Measurements from ENCODE around the gene RALGDS. TPM values are rescaled to one million over a fixed set of nuclear protein-coding genes. Genes with fewer than 3 reads are reported as not detected.

The RALGDS gene
- total and polyA plus RNA-seq, 9 of the 15 experiments (the other 6 are each of a cell fraction or from before 2014, with no cell fraction given) = 0.75 to 43.3 (median 27.1) TPM

DNA sequence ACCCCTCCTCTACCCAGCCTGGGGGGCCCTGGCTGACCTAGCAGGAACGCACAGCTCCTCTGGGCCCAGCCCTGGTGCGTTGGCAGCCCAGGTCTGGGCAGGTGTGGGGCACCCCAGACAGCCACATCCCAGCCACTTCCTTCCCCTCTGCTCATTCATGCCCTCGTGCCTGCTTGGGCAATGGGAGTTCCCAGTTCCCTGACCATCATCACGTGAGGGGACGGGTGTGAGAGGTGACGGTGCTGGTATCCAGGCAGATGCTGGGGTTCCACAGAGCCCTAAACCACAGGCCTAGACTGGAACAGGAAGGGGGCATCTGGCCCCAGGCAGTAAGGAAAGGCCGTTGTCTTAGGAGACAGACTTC lies 8.4 kb downstream of the RALGDS start:
- no TSS peak for BruUV-seq (replicated peaks)
- no peak overlapping the region for H2AFZ ChIP-seq (ENCODE audit: low read depth, low read length)
- H3K9me1 ChIP-seq (ENCODE audit: control insufficient read depth, insufficient read depth, low read length) = no peaks in the 10 kb centered on the region
- no peak overlapping the region for H3K27ac ChIP-seq (ENCODE audit: extremely low read depth, low read depth, low read length)
- H3K9me3 ChIP-seq (replicated peaks; ENCODE audit: control insufficient read depth, insufficient read depth, low read depth, low read length) = no peaks in the 10 kb centered on the region
- in situ Hi-C loops (cut with MboI) = no loop called here
- intact Hi-C loops (cut with micrococcal nuclease) = no loop called here
- peaks cover 5% of the 10 kb centered on the region; the same call in 1 of the 2 replicates for H4K20me1 ChIP-seq (replicated peaks; ENCODE audit: control insufficient read depth, insufficient read depth, low read length)
- H3K27me3 ChIP-seq (ENCODE audit: control insufficient read depth in 2 of 2, insufficient read depth in 2 of 2, low read length in 2 of 2) = no peaks in the 10 kb centered on the region
- ATAC-seq = no peak
- DNase-seq (ENCODE audit: extremely low read depth in 1 of 4, low spot score in 3 of 4) = no peak
- H3K4me2 ChIP-seq (ENCODE audit: insufficient read depth, low read length) = no peak overlapping the region
- FAIRE-seq = no peak
- no peak overlapping the region for H3K4me3 ChIP-seq
- H3K79me2 ChIP-seq (ENCODE audit: control insufficient read depth, insufficient read depth, low read length) = peaks cover 57% of the 10 kb centered on the region
- H3K9ac ChIP-seq (ENCODE audit: insufficient read depth in 1 of 2, low read depth in 2 of 2, low read length in 2 of 2) = peak overlapping the region in 1 of 2 experiments; percentile 85; a peak in 2 of 4 replicates
- peaks cover 15 to 58% of the 10 kb centered on the region in 2 experiments; a peak in 4 of 5 replicates for H3K4me1 ChIP-seq (replicated peaks in 1 of 2; ENCODE audit: control insufficient read depth in 2 of 2, insufficient read depth in 2 of 2, low read length in 2 of 2)
- ChIA-PET POLR2A (no interaction called here), CTCF (ENCODE audit: low intra/inter-chr PET ratio) (no interaction called here)
- TF ChIP-seq POLR2G (IDR thresholded peaks at IDR 0.05; ENCODE audit: low read depth, low read length) (no peak), HDGF (IDR thresholded peaks at IDR 0.05) (no peak), ATF1 (CRISPR knock-in tag; IDR thresholded peaks at IDR 0.05) (no peak), ATF1 (tag; IDR thresholded peaks at IDR 0.05) (no peak), NCOA2 (IDR thresholded peaks at IDR 0.05; ENCODE audit: partially characterized antibody in 2 of 2) (no peak)
- TF ChIP-seq, protein P1, sequence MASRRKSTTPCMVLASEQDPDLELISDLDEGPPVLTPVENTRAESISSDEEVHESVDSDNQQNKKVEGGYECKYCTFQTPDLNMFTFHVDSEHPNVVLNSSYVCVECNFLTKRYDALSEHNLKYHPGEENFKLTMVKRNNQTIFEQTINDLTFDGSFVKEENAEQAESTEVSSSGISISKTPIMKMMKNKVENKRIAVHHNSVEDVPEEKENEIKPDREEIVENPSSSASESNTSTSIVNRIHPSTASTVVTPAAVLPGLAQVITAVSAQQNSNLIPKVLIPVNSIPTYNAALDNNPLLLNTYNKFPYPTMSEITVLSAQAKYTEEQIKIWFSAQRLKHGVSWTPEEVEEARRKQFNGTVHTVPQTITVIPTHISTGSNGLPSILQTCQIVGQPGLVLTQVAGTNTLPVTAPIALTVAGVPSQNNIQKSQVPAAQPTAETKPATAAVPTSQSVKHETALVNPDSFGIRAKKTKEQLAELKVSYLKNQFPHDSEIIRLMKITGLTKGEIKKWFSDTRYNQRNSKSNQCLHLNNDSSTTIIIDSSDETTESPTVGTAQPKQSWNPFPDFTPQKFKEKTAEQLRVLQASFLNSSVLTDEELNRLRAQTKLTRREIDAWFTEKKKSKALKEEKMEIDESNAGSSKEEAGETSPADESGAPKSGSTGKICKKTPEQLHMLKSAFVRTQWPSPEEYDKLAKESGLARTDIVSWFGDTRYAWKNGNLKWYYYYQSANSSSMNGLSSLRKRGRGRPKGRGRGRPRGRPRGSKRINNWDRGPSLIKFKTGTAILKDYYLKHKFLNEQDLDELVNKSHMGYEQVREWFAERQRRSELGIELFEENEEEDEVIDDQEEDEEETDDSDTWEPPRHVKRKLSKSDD (conservative IDR thresholded peaks at IDR 0.05; ENCODE audit: low read length) = no peak
- 98% methylated on average over 6 of the region's 7 CpGs for WGBS (ENCODE audit: insufficient coverage, low coverage, missing lambda C conversion rate)
- peaks cover 69% of the 10 kb centered on the region; the same call in 2 of the 3 replicates for H3K36me3 ChIP-seq (ENCODE audit: control insufficient read depth, insufficient read depth, low read length)
